Measurements from ENCODE around the gene SLAMF1. TPM values are rescaled to one million over a fixed set of nuclear protein-coding genes. Genes with fewer than 3 reads are reported as not detected.

Gene SLAMF1
- total RNA-seq, 3 donors from 2014 or later (not counting 1 experiment from before 2014, with no cell fraction given) = 1.1 to 3.5 (median 2.1) TPM

DNA sequence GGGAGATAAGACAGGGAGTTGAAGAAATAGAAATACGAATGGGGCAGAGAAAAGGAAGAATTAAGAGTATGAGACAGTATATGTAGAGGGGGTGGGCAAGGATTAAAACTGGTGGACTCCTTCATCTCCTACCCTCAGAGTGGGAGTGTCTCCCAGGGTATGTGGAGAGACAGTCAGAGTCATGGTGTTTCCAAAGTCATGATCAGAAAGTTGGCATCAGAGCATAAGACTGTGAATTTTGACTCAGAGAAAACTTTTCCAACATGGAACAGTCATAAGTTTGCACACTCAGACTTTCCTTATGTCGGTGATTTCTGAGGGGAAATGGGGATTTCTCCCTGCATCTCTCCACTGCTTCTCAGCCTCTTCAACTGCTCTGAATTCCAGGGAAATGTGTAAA lies 70.0 kb downstream of the SLAMF1 start:
- Histone ChIP-seq H3K27me3 (ENCODE audit: control insufficient read depth, insufficient read depth, low read length) (no peaks in the 10 kb centered on the region), H3K4me1 (ENCODE audit: control insufficient read depth, insufficient read depth, low read length) (peaks cover 19% of the 10 kb centered on the region), H3K9me3 (ENCODE audit: control insufficient read depth, insufficient read depth, low read length) (no peaks in the 10 kb centered on the region), H3K27ac (ENCODE audit: low read length) (no peak overlapping the region), H3K4me3 (ENCODE audit: low read length) (no peak overlapping the region), H3K36me3 (ENCODE audit: control insufficient read depth, insufficient read depth, low read length) (no peaks in the 10 kb centered on the region)
- DNase-seq = peak in 1 of 2 donors; percentile 17
- TF ChIP-seq, protein P1, sequence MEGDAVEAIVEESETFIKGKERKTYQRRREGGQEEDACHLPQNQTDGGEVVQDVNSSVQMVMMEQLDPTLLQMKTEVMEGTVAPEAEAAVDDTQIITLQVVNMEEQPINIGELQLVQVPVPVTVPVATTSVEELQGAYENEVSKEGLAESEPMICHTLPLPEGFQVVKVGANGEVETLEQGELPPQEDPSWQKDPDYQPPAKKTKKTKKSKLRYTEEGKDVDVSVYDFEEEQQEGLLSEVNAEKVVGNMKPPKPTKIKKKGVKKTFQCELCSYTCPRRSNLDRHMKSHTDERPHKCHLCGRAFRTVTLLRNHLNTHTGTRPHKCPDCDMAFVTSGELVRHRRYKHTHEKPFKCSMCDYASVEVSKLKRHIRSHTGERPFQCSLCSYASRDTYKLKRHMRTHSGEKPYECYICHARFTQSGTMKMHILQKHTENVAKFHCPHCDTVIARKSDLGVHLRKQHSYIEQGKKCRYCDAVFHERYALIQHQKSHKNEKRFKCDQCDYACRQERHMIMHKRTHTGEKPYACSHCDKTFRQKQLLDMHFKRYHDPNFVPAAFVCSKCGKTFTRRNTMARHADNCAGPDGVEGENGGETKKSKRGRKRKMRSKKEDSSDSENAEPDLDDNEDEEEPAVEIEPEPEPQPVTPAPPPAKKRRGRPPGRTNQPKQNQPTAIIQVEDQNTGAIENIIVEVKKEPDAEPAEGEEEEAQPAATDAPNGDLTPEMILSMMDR (IDR thresholded peaks at IDR 0.05) = no peak
- Mint-ChIP-seq H3K4me3 (peak overlapping the region; percentile 14), H3K4me1 (peaks cover 52 to 62% of the 10 kb centered on the region in 2 donors), H3K27ac (peak overlapping the region; percentile 15 to 87), H3K9me3 (no peaks in the 10 kb centered on the region), H3K36me3 (no peaks in the 10 kb centered on the region), H3K27me3 (ENCODE audit: low read depth in 2 of 2) (no peaks in the 10 kb centered on the region)
- no peak for ATAC-seq
- WGBS (ENCODE audit: insufficient coverage) = 83% methylated on average over 1 of the region's 2 CpGs
- intact Hi-C loops (cut with micrococcal nuclease) = loop anchor here (5.0 kb wide), 1 partner anchor 35 kb away; no protein-coding TSS in a partner anchor

DNA sequence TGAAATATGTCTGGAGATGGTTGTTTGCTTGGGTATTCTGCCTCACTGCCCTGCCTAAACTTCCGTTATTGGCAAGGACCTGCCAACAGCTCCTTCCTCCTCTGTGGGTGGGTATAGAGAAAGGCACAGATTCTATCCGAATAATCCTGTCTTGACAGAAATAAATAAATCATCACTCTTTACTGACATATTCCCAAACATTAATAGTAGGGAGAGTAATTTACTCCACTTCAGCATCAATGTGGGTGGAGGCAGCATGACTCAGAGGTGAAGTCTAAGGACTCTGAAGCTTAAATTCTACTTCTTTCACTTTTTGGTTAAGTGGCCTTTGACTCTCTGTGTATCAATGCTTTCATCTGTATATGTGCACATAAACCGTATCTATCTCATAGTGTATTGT lies 70.5 kb downstream of the SLAMF1 start:
- DNase-seq (peak in 1 of 2 donors; percentile 53), ATAC-seq (peak in 2 of 3 donors; percentile 46 to 57)
- intact Hi-C loops (cut with micrococcal nuclease) = loop anchor here (5.0 kb wide), 1 partner anchor 34 kb away; no protein-coding TSS in a partner anchor
- Mint-ChIP-seq H3K27me3 (ENCODE audit: low read depth in 2 of 2) (no peaks in the 10 kb centered on the region), H3K36me3 (no peaks in the 10 kb centered on the region), H3K4me1 (peaks cover 52 to 62% of the 10 kb centered on the region in 2 donors), H3K4me3 (peak overlapping the region; percentile 14), H3K27ac (peak overlapping the region; percentile 15 to 87), H3K9me3 (no peaks in the 10 kb centered on the region)
- Histone ChIP-seq H3K27me3 (ENCODE audit: control insufficient read depth, insufficient read depth, low read length) (no peaks in the 10 kb centered on the region), H3K9me3 (ENCODE audit: control insufficient read depth, insufficient read depth, low read length) (no peaks in the 10 kb centered on the region), H3K36me3 (ENCODE audit: control insufficient read depth, insufficient read depth, low read length) (no peaks in the 10 kb centered on the region), H3K27ac (ENCODE audit: low read length) (peak overlapping the region; percentile 51), H3K4me3 (ENCODE audit: low read length) (no peak overlapping the region), H3K4me1 (ENCODE audit: control insufficient read depth, insufficient read depth, low read length) (peaks cover 19% of the 10 kb centered on the region)
- TF ChIP-seq, protein P1 (IDR thresholded peaks at IDR 0.05) = no peak
- 100% methylated on average over 1 of the region's 3 CpGs for WGBS (ENCODE audit: insufficient coverage)

- H3K4me3 ChIP-seq (ENCODE audit: low read length) = no peak overlapping the region
- intact Hi-C loops (cut with micrococcal nuclease) = loop anchor here (5.0 kb wide), 1 partner anchor 33 kb away; no protein-coding TSS in a partner anchor
- no peaks in the 10 kb centered on the region for H3K9me3 ChIP-seq (ENCODE audit: control insufficient read depth, insufficient read depth, low read length)
- DNase-seq (peak in 1 of 2 donors; percentile 40), ATAC-seq (peak in 2 of 3 donors; percentile 19 to 54)
- WGBS (ENCODE audit: insufficient coverage) = 50% methylated on average over 3 of the region's 5 CpGs
- H3K4me3 Mint-ChIP-seq = no peak overlapping the region
- peaks cover 16% of the 10 kb centered on the region for H3K4me1 ChIP-seq (ENCODE audit: control insufficient read depth, insufficient read depth, low read length)
- no peaks in the 10 kb centered on the region for H3K36me3 Mint-ChIP-seq
- H3K27me3 Mint-ChIP-seq (ENCODE audit: low read depth in 2 of 2) = no peaks in the 10 kb centered on the region
- no peaks in the 10 kb centered on the region for H3K27me3 ChIP-seq (ENCODE audit: control insufficient read depth, insufficient read depth, low read length)
- no peaks in the 10 kb centered on the region for H3K36me3 ChIP-seq (ENCODE audit: control insufficient read depth, insufficient read depth, low read length)
- H3K27ac Mint-ChIP-seq = peak overlapping the region; percentile 12 to 28
- TF ChIP-seq, protein P1 (IDR thresholded peaks at IDR 0.05) = no peak
- H3K27ac ChIP-seq (ENCODE audit: low read length) = peak overlapping the region; percentile 51
- no peaks in the 10 kb centered on the region for H3K9me3 Mint-ChIP-seq
- peaks cover 43 to 56% of the 10 kb centered on the region in 2 donors for H3K4me1 Mint-ChIP-seq
Observed at GRCh38 chr1:160575112-160575664, 71.7 kb downstream of the SLAMF1 start.
